Lung (tissue), 12 donors: ENCODE data around the gene SLC9A2. TPM values are rescaled to one million over a fixed set of nuclear protein-coding genes. Genes with fewer than 3 reads are reported as not detected.

Source experiments
- ATAC-seq: fragments of 200-7000 bp; cut with Tn5 transposase; one replicate; pipeline ENCODE4 v1.9.1; 2020; ENCODE audit warnings: moderate number of reproducible peaks; ENCODE audit not compliant: insufficient read depth, low FRiP score
- DNase-seq, 3 donors: peaks; one replicate each; pipeline ENCODE4 v3.0.0-alpha.2; 2013 to 2017
- H3K27ac ChIP-seq, 2 donors: one replicate each; pipeline ENCODE4 v1.5.1; 2013; ENCODE audit warnings: mild to moderate bottlenecking in 2 of 2, moderate library complexity in 2 of 2, control low read depth in 1 of 2, inconsistent platforms in 1 of 2, low read depth in 1 of 2, low read length in 1 of 2
- H3K27me3 ChIP-seq, 3 donors: one replicate each; pipeline ENCODE4 v1.5.1; 2013; ENCODE audit warnings: low read length in 2 of 3; ENCODE audit not compliant: control insufficient read depth in 3 of 3, insufficient read depth in 3 of 3
- H3K36me3 ChIP-seq, 4 donors: one replicate each; pipeline ENCODE4 v1.5.1; 2013; ENCODE audit warnings: low read length in 4 of 4, mild to moderate bottlenecking in 1 of 4, moderate library complexity in 1 of 4; ENCODE audit not compliant: control insufficient read depth in 4 of 4, insufficient read depth in 4 of 4
- H3K4me1 ChIP-seq, 5 donors: one replicate each; pipeline ENCODE4 v1.5.1; 2013; ENCODE audit warnings: low read length in 5 of 5, mild to moderate bottlenecking in 2 of 5, moderate library complexity in 1 of 5; ENCODE audit not compliant: control insufficient read depth in 5 of 5, insufficient read depth in 5 of 5
- H3K4me3 ChIP-seq: one replicate; pipeline ENCODE4 v1.5.1; 2013; ENCODE audit warnings: mild to moderate bottlenecking, control low read depth, moderate library complexity
- H3K9ac ChIP-seq, 2 donors: one replicate each; pipeline ENCODE4 v1.5.1; 2013; ENCODE audit warnings: low read length in 2 of 2, control low read depth in 1 of 2; ENCODE audit not compliant: insufficient read depth in 1 of 2
- H3K9me3 ChIP-seq, 4 donors: one replicate each; pipeline ENCODE4 v1.5.1; 2013; ENCODE audit warnings: low read length in 3 of 4, mild to moderate bottlenecking in 1 of 4, moderate library complexity in 1 of 4; ENCODE audit not compliant: control insufficient read depth in 4 of 4, insufficient read depth in 3 of 4
- WGBS, 2 donors: extraction: QIAGEN DNeasy Blood & Tissue Kit; methylation state at CpG; one replicate each; pipeline ENCODE4 v1.1.7; 2013; 5-methylcytosine and 5-hydroxymethylcytosine counted together
- polyA plus RNA-seq, 2 donors: library from polyadenylated mRNA; stranded (reverse); fragments of 200-250 nt; gene quantifications; one replicate each; pipeline ENCODE4 v1.2.1, GENCODE V29; 2013
- total RNA-seq, 2 donors: library from RNA; depleted of rRNA in 1 of 2; stranded (reverse); fragments of >200 nt in 1 of 2; gene quantifications; one replicate each; pipeline ENCODE4 v1.2.1, GENCODE V29; 2014 to 2021
- TF ChIP-seq, protein P1 (sequence below): IDR thresholded peaks from 2 replicates; pipeline ENCODE4 v1.5.1; 2012; ENCODE audit warnings: mild to moderate bottlenecking; ENCODE audit errors: control extremely low read depth, extremely low read depth
- donor health status: control.
- donor health status: control.
- donor health status: Bipolar disorder and iron deficiency.
- donor health status: healthy.
- donor health status: DM: yes; HTN: yes; CAD: no.

The SLC9A2 gene
- total and polyA plus RNA-seq, 4 donors = 0.04 to 0.52 (median 0.07) TPM

DNA sequence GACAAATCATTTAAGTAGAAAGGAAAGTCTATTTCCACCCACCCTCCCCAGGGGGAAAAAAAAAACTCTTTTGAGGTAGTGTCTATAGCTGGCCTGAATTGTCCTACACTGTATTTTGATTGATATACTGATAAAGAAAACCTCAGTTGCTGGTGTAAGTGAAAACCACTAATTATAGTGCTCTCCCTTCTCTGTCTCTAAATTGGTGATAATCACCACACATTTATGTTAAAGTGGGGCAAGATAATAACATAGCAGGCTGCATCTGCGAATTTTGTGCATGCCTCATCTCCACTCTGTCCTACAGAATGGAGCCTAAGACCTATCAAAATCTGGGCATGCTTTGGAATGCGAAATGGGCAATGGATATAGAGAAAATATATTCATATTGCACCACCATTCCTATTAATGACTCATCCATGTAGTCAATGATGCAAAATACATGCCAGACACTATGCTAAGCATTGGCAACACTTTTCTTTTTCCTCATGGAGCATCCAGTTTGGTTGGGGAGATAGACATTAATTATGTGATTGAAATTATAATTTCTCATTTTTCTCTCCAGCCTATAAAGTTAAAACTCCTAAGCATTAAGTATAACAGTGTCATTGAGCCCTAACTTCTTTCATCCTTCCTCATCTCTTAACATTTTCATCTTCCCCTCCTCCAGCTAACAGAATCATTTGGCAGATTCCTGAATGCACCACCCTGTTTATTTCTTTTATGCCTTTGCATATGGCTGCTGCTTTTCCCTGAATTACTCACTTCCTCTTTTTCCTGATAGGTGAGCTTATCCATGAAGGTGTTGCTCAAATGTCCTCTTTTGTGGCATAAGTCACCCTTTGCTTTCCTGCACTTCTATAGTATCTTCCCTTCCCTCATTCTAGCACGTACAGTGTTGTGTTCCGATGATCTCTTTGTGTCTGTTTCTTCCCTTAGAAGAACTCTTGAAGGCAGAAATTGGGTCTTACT lies 58.2 kb downstream of the SLC9A2 start:
- Histone ChIP-seq H3K4me3 (no peak overlapping the region), H3K9ac (no peak overlapping the region), H3K9me3 (peaks cover 0 to 2% (median 0%) of the 10 kb centered on the region in 4 donors), H3K27me3 (peaks cover 0 to 4% (median 0%) of the 10 kb centered on the region in 3 donors), H3K36me3 (no peaks in the 10 kb centered on the region), H3K27ac (no peak overlapping the region), H3K4me1 (no peaks in the 10 kb centered on the region)
- ATAC-seq (no peak), DNase-seq (no peak)
- TF ChIP-seq, protein P1, sequence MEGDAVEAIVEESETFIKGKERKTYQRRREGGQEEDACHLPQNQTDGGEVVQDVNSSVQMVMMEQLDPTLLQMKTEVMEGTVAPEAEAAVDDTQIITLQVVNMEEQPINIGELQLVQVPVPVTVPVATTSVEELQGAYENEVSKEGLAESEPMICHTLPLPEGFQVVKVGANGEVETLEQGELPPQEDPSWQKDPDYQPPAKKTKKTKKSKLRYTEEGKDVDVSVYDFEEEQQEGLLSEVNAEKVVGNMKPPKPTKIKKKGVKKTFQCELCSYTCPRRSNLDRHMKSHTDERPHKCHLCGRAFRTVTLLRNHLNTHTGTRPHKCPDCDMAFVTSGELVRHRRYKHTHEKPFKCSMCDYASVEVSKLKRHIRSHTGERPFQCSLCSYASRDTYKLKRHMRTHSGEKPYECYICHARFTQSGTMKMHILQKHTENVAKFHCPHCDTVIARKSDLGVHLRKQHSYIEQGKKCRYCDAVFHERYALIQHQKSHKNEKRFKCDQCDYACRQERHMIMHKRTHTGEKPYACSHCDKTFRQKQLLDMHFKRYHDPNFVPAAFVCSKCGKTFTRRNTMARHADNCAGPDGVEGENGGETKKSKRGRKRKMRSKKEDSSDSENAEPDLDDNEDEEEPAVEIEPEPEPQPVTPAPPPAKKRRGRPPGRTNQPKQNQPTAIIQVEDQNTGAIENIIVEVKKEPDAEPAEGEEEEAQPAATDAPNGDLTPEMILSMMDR = no peak
- 78 to 88% methylated on average over 4 of the region's 4 CpGs for WGBS, 2 donors

DNA sequence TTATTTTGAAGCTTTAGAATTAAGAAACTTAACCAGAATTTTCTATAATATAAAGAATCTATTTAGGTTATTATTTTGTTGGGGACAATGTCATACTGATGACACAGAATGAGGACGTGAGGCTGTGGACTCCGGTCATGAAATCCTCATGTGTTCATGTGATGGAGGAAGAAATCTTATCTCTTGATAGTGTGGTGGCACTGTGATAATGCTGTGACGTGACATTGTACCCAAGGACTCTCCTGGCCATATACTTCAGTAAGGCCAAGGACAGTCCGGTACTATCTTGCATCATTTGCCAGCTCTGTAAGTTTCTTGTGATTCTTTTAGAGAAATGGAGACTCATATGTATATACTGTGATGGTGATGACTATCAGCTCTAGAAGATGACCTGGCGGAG lies 59.1 kb downstream of the SLC9A2 start:
- Histone ChIP-seq H3K27me3 (peaks cover 0 to 4% (median 3%) of the 10 kb centered on the region in 3 donors), H3K27ac (no peak overlapping the region), H3K4me3 (no peak overlapping the region), H3K9ac (no peak overlapping the region), H3K4me1 (no peaks in the 10 kb centered on the region), H3K36me3 (no peaks in the 10 kb centered on the region), H3K9me3 (peaks cover 0 to 2% (median 0%) of the 10 kb centered on the region in 4 donors)
- 90 to 95% methylated on average over 5 of the region's 5 CpGs for WGBS, 2 donors
- TF ChIP-seq, protein P1 = no peak
- DNase-seq = no peak
- ATAC-seq = no peak

DNA sequence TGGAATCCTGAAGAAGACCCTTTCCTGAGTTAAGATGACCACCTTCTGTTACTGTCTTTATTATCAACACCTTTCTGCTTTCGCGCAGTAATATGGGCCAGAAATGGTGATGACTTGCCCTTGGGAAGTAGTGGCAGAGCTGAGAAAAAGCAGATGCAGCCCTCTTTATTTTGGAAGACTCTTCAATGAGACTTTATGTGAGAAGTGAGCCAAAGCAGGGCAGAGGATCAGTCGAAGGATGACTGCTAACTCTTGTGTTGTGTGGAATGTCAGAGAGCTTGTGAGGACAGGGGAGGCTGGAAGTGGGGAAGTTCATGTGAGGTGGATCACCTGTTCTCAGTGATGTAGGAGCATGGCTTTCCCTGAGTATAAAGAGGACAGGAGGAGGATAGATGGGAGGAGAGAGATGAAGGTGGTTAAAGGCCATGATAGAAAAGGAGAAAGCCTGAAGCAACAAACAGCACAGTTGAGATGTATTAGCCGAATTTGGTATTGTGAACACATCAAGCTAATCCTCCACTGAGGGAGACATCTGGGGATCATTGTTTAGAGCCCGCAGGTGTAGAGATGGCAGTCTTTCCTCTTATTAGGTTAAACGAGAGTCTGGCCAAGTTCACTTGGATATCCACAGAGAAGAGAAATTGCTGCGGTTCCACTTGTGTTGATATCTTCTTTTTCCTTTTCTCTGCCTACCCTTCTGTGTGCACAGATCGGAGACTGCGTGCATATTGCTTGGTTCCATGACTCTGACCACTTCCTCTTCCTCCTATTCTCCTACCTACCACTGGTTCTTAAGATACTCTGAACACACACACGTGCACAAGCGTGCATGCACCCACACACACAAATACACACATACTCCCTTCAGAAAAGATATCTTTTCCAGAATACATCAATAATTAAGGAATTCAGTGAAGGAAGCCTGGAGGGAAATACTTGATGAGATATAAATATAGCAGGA lies 67.4 kb downstream of the SLC9A2 start:
- Histone ChIP-seq H3K36me3 (no peaks in the 10 kb centered on the region), H3K4me1 (no peaks in the 10 kb centered on the region), H3K9me3 (no peaks in the 10 kb centered on the region), H3K4me3 (no peak overlapping the region), H3K9ac (no peak overlapping the region), H3K27me3 (peaks cover 0 to 7% (median 7%) of the 10 kb centered on the region in 3 donors), H3K27ac (no peak overlapping the region)
- DNase-seq = no peak
- TF ChIP-seq, protein P1 = no peak
- WGBS, 2 donors = 51 to 71% methylated on average over 11 of the region's 11 CpGs
- ATAC-seq = no peak
